CD4-positive, alpha-beta T cell (primary cell): ENCODE results near the gene DUOX1. TPM values are rescaled to one million over a fixed set of nuclear protein-coding genes. Genes with fewer than 3 reads are reported as not detected.

ENCODE experiments used
- ATAC-seq: fragments of 200-7000 bp; cut with Tn5 transposase; one replicate; pipeline ENCODE4 v1.10.0; 2022; ENCODE audit warnings: mild to moderate bottlenecking; ENCODE audit not compliant: poor library complexity
- CTCF ChIA-PET: fragments of 350-600 bp; sonication (Branson Sonifier 250); formaldehyde crosslinking; loops from one replicate; lab custom pipeline; 2021; ENCODE audit warnings: antibody characterized with exemption, inconsistent platforms; lab: Charles Lee
- POLR2A ChIA-PET: fragments of 350-600 bp; sonication (Branson Sonifier 250); formaldehyde crosslinking; loops from one replicate; lab custom pipeline; 2021; ENCODE audit warnings: antibody characterized with exemption, inconsistent platforms; lab: Charles Lee
- DNase-seq, 14 experiments: peaks; one replicate each; pipeline ENCODE4 v3.0.0-alpha.2; 2013 to 2020; ENCODE audit warnings: mixed read lengths in 2 of 14
- H3K27ac ChIP-seq, 2 donors: one replicate each; pipeline versions ENCODE4 v1.5.1 to v1.7.0; 2013; ENCODE audit warnings: low read length in 2 of 2, low read depth in 1 of 2, mild to moderate bottlenecking in 1 of 2
- H3K27me3 ChIP-seq, 2 experiments: 1 replicate in 1 of 2; 2 replicates in 1 of 2; pipeline versions ENCODE4 v1.6.1 to v1.7.0; 2013; ENCODE audit warnings: low read length in 2 of 2, control low read depth in 1 of 2, mild to moderate bottlenecking in 1 of 2, moderate library complexity in 1 of 2; ENCODE audit not compliant: insufficient read depth in 2 of 2, control insufficient read depth in 1 of 2
- H3K36me3 ChIP-seq: one replicate; pipeline ENCODE4 v1.6.1; 2013; ENCODE audit warnings: low read length, control low read depth; ENCODE audit not compliant: insufficient read depth
- H3K4me1 ChIP-seq: one replicate; pipeline ENCODE4 v1.6.1; 2013; ENCODE audit warnings: low read length, control low read depth; ENCODE audit not compliant: insufficient read depth
- H3K4me3 ChIP-seq: one replicate; pipeline ENCODE4 v1.5.1; 2013; ENCODE audit warnings: mild to moderate bottlenecking, low read length, moderate library complexity
- H3K9me3 ChIP-seq, 2 experiments: 1 replicate in 1 of 2; 2 replicates in 1 of 2; pipeline versions ENCODE4 v1.6.1 to v1.7.0; 2013; ENCODE audit warnings: low read length in 2 of 2, mild to moderate bottlenecking in 2 of 2, control low read depth in 1 of 2, moderate library complexity in 1 of 2; ENCODE audit not compliant: control insufficient read depth in 1 of 2, insufficient read depth in 1 of 2
- H3K27ac Mint-ChIP-seq: one replicate; pipeline ENCODE4 v1.8.0; 2020; ENCODE audit warnings: mixed read lengths
- H3K27me3 Mint-ChIP-seq: one replicate; pipeline ENCODE4 v1.8.0; 2021; ENCODE audit warnings: mixed read lengths
- H3K36me3 Mint-ChIP-seq: one replicate; pipeline ENCODE4 v1.8.0; 2021; ENCODE audit warnings: low read depth, mixed read lengths
- H3K4me1 Mint-ChIP-seq: one replicate; pipeline ENCODE4 v1.8.0; 2021; ENCODE audit warnings: low read depth, mixed read lengths
- H3K4me3 Mint-ChIP-seq: one replicate; pipeline ENCODE4 v1.8.0; 2020; ENCODE audit warnings: mild to moderate bottlenecking, mixed read lengths
- H3K9me3 Mint-ChIP-seq: one replicate; pipeline ENCODE4 v1.8.0; 2020; ENCODE audit warnings: mixed read lengths
- CTCF ChIP-seq: fragments of 200-600 bp; IDR thresholded peaks from one replicate; pipeline ENCODE4 v1.8.0; 2022; ENCODE audit warnings: antibody characterized with exemption, mild to moderate bottlenecking
- intact Hi-C, 2 experiments: fragments of 100-400 bp; cut with DNase I in 1 of 2; cut with micrococcal nuclease in 1 of 2; formaldehyde crosslinking; loops; one replicate each; pipeline versions ENCODE4 v1.15.1 to v1.9.0; 2023 to 2025; cut with DNase I, micrococcal nuclease
- total RNA-seq, 174 experiments: library from RNA in 2 of 174; stranded (reverse) in 2 of 174; gene quantifications; one replicate each; pipeline ENCODE4 v1.2.3 and lab custom pipeline; 2021 to 2026

DUOX1 gene
- total RNA-seq, 2 experiments from 2014 or later = 0.17 to 0.25 TPM

GRCh38 chr15:45200001-45200798 is 70.4 kb downstream of the DUOX1 start:
- Mint-ChIP-seq H3K27me3 (peaks cover 16% of the 10 kb centered on the region), H3K27ac (no peak overlapping the region), H3K4me3 (no peak overlapping the region), H3K4me1 (no peaks in the 10 kb centered on the region), H3K36me3 (no peaks in the 10 kb centered on the region), H3K9me3 (peaks cover 2% of the 10 kb centered on the region)
- ATAC-seq (peak; percentile 67), DNase-seq (peak; percentile 92 to 100 (median 98))
- CTCF ChIA-PET = interaction anchor here (1.0 to 2.6 kb wide), 5 partner anchors 20 to 257 kb away, joined by 3 to 12 read pairs (median 5); no protein-coding TSS in a partner anchor
- POLR2A ChIA-PET = interaction anchor here (0.6 to 5.5 kb wide), 24 partner anchors 8 to 1374 kb away, joined by 3 to 129 read pairs (median 4); partner anchors contain the start of genes B2M, BLOC1S6, CTDSPL2 and PATL2
- peaks cover 36% of the 10 kb centered on the region for H3K4me1 ChIP-seq
- no peaks in the 10 kb centered on the region for H3K9me3 ChIP-seq
- no peaks in the 10 kb centered on the region for H3K27me3 ChIP-seq
- intact Hi-C loops = loop anchor here (1.0 to 5.0 kb wide), 6 partner anchors 33 to 203 kb away; a partner anchor contains a TSS
- peak overlapping the region; percentile 94 to 96 for H3K27ac ChIP-seq
- H3K36me3 ChIP-seq = no peaks in the 10 kb centered on the region
- no peak for TF ChIP-seq CTCF
- peak overlapping the region; percentile 88 for H3K4me3 ChIP-seq

GRCh38 chr15:45200799-45201556 is 71.2 kb downstream of the DUOX1 start:
- H3K36me3 Mint-ChIP-seq = no peaks in the 10 kb centered on the region
- intact Hi-C loops = loop anchor here (1.0 to 5.0 kb wide), 6 partner anchors 34 to 202 kb away; a partner anchor contains a TSS
- DNase-seq = peak; percentile 56 to 88 (median 70)
- Histone ChIP-seq H3K9me3 (no peaks in the 10 kb centered on the region), H3K27me3 (no peaks in the 10 kb centered on the region), H3K4me3 (peak overlapping the region; percentile 88), H3K4me1 (peaks cover 36% of the 10 kb centered on the region), H3K27ac (peak overlapping the region; percentile 94 to 96), H3K36me3 (no peaks in the 10 kb centered on the region)
- no peak for TF ChIP-seq CTCF
- CTCF ChIA-PET = interaction anchor here (1.0 to 2.5 kb wide), 4 partner anchors 21 to 257 kb away, joined by 3 to 11 read pairs (median 4); no protein-coding TSS in a partner anchor
- H3K4me3 Mint-ChIP-seq = no peak overlapping the region
- peaks cover 16% of the 10 kb centered on the region for H3K27me3 Mint-ChIP-seq
- H3K4me1 Mint-ChIP-seq = no peaks in the 10 kb centered on the region
- POLR2A ChIA-PET = interaction anchor here (0.6 to 5.5 kb wide), 24 partner anchors 11 to 913 kb away, joined by 3 to 129 read pairs (median 5); partner anchors contain the start of genes B2M, BLOC1S6, CTDSPL2 and PATL2
- H3K9me3 Mint-ChIP-seq = peaks cover 2% of the 10 kb centered on the region
- peak; percentile 15 for ATAC-seq
- H3K27ac Mint-ChIP-seq = no peak overlapping the region

GRCh38 chr15:45201557-45201859 is 71.7 kb downstream of the DUOX1 start:
- H3K9me3 ChIP-seq = no peaks in the 10 kb centered on the region
- no peak for TF ChIP-seq CTCF
- peaks cover 16% of the 10 kb centered on the region for H3K27me3 Mint-ChIP-seq
- ChIA-PET CTCF (interaction anchor here (2.5 kb wide), 1 partner anchor 83 kb away, joined by 11 read pairs; no protein-coding TSS in a partner anchor), POLR2A (interaction anchor here (0.6 to 5.5 kb wide), 22 partner anchors 10 to 914 kb away, joined by 3 to 129 read pairs (median 5); partner anchors contain the start of genes BLOC1S6, CTDSPL2, SHF and SORD)
- intact Hi-C loops = loop anchor here (2.0 to 5.0 kb wide), 3 partner anchors 75 to 201 kb away; a partner anchor contains a TSS
- peak in 2 of 14 experiments; percentile 62 to 72 for DNase-seq
- H3K4me3 Mint-ChIP-seq = no peak overlapping the region
- peak overlapping the region in 1 of 2 donors; percentile 94 for H3K27ac ChIP-seq
- no peaks in the 10 kb centered on the region for H3K36me3 Mint-ChIP-seq
- H3K27me3 ChIP-seq = no peaks in the 10 kb centered on the region
- peaks cover 2% of the 10 kb centered on the region for H3K9me3 Mint-ChIP-seq
- no peaks in the 10 kb centered on the region for H3K4me1 Mint-ChIP-seq
- no peak overlapping the region for H3K27ac Mint-ChIP-seq
- ATAC-seq = no peak
- H3K4me1 ChIP-seq = peaks cover 36% of the 10 kb centered on the region
- peak overlapping the region; percentile 88 for H3K4me3 ChIP-seq
- no peaks in the 10 kb centered on the region for H3K36me3 ChIP-seq
